SIG-M5 treated with dmso at 0.1 percent for 504 hours (cell line): ENCODE data around the gene GGNBP2.
"Not testable (repeated sequence)": the region's sequence is repeated elsewhere in the genome, so short reads cannot be mapped to it uniquely, and the experiment has no call there.

Experiments used
- DNase-seq: peaks from one replicate; lab custom pipeline; 2025; ENCODE audit not compliant: unreplicated experiment; lab: John Stamatoyannopoulos, UW

Gene GGNBP2, protein sequence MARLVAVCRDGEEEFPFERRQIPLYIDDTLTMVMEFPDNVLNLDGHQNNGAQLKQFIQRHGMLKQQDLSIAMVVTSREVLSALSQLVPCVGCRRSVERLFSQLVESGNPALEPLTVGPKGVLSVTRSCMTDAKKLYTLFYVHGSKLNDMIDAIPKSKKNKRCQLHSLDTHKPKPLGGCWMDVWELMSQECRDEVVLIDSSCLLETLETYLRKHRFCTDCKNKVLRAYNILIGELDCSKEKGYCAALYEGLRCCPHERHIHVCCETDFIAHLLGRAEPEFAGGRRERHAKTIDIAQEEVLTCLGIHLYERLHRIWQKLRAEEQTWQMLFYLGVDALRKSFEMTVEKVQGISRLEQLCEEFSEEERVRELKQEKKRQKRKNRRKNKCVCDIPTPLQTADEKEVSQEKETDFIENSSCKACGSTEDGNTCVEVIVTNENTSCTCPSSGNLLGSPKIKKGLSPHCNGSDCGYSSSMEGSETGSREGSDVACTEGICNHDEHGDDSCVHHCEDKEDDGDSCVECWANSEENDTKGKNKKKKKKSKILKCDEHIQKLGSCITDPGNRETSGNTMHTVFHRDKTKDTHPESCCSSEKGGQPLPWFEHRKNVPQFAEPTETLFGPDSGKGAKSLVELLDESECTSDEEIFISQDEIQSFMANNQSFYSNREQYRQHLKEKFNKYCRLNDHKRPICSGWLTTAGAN

DNA sequence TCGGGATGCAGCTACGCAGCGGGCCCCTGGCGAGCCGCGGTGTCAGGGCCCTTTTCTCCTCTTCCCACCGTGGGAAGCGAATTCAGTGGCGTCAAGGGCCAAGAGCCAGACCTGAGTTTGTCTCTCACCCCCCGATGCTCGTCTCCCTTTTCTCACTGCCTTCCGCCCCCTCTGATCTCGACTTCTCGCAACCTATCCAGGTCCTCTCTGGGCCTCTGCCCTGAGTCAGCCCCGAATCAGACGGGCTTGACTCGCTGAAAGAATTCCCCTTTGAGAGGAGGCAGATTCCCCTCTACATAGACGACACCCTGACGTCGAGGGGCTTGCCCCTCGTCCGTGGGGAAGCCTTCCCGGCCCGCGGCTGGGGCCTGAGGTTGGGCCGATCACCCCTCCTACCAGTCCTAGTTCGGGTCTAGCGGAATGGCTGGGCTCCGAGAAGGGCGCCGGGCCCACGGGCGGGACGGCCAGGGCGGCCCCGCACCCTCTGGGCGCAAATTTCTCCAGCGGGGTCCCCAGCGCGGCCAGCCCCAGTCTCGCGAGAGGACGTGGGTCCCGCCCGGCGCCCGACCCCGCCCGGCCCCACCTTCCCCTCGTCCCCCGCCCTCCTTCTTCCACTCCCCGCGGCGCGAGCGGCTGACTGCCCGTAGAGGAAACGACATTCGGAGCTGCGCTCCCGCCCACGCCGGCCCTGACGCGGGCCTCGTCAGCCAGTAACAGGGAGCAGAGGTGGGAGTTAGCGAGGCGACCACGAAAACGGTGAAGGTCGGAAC, at the start of gene GGNBP2:
GGNBP2 (plus strand) TSS at position 613 of the 770 bp plus-strand sequence. CDS start 806 bp downstream, outside the sequence.
- peak; percentile 90 for DNase-seq

DNA sequence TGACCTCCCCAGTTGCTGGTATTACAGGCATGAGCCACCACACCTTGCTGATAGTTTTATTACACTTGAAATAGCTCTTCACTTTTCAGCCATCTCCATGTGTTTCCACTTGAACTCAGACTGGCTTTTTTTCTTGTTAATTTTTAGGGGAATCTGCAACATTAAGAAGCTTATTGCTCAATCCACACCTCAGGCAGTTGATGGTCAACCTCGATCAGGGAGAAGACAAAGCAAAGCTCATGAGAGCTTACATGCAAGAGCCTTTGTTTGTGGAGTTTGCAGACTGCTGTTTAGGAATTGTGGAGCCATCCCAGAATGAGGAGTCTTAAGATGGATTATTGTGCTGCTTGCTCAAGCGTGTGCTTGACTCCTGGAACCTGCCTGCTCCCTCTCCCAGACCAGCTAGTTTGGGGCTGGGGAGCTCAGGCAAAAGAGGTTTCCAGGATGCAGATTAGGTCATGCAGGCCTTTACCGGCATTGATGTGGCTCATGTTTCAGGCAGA, 49.6 kb upstream of the GGNBP2 start:
- no peak for DNase-seq

DNA sequence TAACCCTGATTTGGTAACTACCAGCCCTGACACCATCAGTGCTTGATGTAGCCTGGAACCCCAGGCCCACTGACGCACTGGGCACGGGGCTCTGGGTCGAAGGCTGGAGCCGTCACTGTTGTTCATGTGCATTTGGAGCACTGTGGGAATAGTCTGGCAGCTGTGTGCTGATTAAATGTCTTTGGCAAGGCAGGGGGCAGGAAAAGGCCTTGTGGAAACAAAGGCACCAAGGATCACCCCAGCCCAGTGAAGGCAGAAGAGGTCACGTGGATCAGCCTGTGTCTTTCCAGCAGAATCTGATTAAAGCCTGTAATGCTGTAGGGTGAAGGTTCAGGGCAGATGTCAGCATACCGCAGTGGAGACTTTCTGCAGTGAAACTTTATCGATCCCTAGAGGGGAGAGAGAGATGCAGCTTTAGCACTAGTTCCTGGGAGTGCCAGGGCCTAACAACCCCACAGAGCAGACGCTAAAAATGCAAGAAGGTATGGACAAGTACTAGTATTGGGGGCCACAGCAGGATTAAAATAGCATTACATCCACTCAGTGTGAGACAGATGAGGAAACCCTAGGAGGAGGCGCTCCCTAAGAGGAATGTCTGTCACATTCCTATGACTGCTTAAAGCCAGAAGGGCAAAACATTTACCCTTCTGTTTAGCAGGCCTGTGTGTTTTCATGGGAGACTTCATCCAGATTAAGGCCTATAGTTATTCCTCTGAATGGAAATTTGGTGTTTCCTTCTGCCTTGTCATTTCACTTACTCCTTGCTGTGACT, 48.5 kb upstream of the GGNBP2 start:
- no peak for DNase-seq

DNA sequence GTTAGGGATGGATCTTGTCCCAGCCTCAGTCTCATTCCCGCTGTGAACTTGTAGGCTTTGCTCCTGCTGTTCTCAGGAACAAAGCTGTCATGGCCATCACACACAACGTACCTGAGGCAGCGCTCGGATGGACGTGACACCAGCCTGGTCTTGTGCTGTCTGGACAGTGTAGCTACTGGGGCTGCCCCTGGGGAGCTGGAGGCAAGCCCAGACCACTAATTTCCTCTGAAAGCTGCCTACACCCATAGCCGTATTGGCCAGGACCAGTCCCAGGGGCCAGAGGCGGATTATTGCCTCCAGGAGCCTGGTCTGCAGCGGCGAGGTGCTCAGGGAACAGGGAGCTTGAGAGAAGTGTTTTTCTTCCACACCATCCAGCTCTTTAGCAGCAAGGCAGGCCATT, 46.6 kb upstream of the GGNBP2 start:
- no peak for DNase-seq

DNA sequence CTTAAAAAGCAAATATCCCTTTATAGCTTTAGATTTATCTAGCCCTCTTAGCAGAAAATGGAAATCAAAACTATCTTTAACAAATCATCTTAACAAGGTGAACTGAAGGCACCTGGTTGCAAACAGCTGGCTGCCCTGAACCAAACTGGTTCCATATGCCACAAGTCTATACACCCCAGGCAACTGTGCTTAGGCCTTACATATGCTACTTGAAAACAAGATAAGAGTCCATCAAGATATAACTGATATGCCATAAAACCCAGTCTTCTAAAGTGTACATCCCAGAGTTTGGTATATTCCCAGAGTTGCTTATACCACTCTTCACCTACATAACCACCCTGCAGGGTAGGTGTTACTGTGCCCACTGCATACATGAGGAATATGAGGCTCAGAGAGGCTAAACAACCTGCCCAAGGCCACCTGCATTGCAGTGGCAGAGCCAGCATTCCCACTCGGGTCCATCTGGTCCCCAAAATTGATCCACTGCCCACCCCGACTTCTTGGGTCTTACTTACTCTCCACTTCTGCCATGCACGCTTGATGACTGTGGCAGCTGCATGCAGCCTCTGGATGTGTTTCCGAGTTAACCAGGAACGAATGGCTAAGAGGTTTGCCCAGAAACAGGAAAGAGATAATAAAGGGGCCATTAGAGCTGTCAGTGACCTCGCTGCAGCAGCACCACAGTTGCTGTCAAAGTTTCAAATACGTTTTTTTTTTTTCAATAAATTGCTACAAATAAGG, 46.0 kb upstream of the GGNBP2 start:
- no peak for DNase-seq

DNA sequence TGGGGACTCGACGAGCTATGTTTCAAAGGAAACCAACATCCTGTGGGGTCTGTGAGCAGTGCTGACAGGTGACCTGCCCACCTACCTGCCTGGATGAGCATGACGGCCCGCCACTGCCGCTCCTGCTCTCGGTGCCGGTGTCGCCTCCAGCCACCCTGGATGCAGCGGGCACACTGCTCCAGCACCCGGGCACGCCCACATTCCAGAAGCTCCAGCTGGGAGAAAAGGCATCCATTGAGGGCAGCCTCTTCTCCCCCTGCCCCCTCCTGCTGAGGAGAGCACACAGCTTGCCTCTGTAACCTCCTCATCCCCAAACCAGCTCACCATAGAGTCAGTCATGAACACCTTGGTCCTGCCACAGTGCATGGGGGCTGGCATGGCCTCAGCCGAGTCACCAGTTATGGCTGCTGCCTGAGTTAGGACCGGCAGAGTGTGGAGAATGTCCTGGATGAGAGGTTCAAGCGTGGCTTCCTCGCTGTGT, 43.9 kb upstream of the GGNBP2 start:
- DNase-seq: no peak

- no peak for DNase-seq
These were observed 43.4 kb upstream of the GGNBP2 start for GRCh38 chr17:36501351-36501750.

DNA sequence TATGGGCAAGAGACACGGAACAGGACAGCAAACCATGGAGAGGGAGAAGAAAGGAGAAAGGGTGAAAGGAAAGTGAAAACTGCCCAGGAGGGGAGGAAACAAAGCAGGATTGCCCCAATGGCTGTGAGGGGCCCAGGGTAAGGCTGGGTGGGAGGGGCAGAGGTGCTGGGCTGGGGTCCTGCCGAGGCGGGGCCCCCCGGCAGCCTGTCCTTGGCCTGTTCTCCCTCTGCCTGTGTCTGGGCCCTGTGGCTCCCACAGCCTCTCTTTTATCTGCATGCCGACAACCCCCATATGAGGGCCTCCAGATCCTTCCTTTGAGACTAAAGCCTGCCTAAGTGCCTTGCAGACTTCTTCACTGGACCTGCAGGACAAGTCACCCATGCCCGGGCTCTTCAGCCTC, 42.8 kb upstream of the GGNBP2 start:
- DNase-seq: no peak

DNA sequence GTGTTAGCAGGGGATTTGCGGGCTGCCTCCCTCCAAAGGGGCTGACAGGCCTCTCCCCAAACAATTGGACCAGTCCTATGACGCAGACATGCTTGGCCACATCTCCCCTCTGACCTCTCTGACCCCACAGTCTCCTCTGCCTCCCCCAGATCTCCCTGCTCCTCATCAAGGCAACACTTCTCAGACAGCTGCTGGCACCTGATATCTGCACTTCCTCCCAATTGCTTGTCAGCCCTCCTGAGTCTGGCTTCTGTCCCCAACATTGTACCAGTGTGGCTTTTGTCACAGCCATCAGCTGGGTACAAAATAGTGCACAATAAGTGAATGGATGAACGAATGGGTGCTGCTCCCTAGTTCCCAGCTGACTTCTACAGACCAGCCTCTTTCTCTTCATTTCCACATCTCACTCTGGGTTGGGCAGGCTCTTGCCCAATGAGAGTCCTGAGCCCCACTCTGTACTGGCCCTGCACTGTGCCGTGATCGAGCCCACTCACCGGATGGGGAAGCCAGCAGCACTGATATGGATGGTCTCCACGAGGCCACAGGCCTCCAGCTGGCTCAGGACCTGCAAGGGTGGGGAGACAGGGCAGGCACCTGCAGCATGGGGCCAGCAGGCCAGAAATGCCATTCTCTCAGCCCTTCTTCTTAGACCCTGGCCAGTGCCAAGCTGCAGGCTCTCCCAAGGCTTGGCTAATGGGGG, 41.1 kb upstream of the GGNBP2 start:
- DNase-seq: no peak

- no peak for DNase-seq
These were observed 40.6 kb upstream of the GGNBP2 start for GRCh38 chr17:36504156-36504545.

DNA sequence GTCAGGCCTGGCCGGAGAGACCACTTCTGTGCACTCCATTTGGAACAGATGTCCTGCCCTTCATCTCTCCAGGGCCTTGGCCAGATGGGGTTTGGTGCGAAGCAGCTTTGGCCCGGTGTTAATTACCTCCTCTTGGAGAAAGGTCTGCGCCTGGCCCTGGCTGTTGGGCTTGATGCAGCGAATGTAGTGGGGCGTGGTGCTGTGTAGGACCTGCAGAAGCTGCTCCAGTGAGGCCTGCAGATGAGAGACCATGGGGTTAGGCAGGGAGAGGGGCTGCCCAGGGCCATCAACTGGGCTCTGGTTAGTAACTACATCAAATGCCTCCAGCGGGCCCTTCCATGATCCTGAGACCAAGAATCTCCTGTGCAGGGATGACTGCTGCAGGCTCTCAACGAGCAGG, 39.5 kb upstream of the GGNBP2 start:
- DNase-seq: no peak

- no peak for DNase-seq
These were observed 38.4 kb upstream of the GGNBP2 start for GRCh38 chr17:36506249-36506826.

GRCh38 chr17:36506831-36507230, 37.9 kb upstream of the GGNBP2 start:
- no peak for DNase-seq

DNA sequence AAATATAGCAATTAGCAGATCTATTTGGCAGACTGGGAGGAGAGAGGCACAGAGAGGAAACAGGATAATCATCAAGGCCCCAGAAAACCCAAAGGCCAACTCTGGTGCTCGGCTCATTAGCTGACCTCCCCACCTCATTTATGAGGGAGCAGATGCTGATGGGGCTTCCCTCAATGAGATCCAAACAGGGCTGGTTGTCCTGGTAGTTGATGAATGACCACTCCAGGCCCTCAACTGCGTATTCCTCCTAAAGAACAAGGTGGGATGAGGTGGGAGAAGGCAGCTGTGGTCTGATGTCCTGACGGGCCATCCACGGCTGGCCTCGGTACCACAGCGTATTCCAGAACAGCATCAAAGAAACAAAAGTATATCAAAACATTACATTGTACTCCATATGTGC, 37.5 kb upstream of the GGNBP2 start:
- DNase-seq: no peak

GRCh38 chr17:36508439-36508838, 36.3 kb upstream of the GGNBP2 start:
- DNase-seq: not testable (repeated sequence)

DNA sequence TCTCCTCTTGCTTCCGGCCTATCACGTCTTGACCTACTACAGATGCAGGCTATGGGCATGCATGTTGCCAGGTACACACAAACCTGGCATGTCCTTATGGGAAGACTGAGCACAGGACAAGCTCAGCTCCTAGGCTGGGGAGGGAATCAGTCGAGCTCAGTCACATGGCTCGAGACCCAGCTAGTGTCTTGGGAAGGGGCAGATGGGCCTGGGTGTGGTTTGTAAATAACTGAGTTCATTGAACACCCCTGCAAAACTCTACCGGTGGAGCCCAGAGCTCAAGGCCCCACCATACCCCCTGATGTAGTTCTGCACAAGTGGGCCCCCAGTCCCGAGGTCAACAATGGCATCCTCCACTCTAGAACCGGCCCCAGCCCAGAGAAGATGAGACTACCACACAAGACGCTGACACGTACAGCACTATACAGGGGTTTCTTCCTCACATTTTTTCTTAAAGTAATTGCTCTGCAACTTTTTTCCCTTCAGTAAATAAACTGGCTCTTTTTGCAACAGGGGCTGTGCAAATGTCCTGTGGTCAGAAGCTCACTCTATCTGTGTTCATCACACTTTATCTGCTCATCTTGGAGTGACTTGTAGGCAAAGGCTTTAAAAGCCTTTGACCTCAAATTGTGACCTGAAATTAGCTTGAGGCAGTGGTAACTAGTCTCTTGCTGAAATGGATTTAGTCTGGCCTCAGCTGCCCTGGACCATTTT, 35.3 kb upstream of the GGNBP2 start:
- DNase-seq: no peak

DNA sequence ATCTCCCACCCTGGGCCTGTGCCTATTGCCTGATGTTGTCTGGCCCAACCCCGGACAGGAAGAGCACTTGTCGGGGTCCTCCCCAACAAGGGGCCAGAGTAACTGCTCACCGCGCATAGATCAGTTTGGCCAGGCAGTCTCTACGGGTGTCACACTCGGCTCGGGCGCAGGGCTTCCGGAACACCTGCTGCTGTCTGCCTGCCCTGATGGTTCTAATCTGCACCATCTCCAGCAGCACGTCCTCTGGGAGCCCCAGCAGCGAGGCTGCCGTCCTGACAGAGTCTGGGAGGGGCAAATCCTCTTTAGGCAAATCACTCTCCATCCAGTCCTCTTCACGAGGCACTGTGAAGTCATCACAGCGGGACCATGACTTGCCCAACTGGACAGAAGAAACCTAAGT, 34.1 kb upstream of the GGNBP2 start:
- DNase-seq: no peak

- DNase-seq: no peak
These were observed 33.5 kb upstream of the GGNBP2 start for GRCh38 chr17:36511216-36511615.
